ENCODE results near the gene LSAMP. TPM values are rescaled to one million over a fixed set of nuclear protein-coding genes. Genes with fewer than 3 reads are reported as not detected.

Gene LSAMP
- polyA plus RNA-seq, 1 donor: 7.6 TPM

DNA sequence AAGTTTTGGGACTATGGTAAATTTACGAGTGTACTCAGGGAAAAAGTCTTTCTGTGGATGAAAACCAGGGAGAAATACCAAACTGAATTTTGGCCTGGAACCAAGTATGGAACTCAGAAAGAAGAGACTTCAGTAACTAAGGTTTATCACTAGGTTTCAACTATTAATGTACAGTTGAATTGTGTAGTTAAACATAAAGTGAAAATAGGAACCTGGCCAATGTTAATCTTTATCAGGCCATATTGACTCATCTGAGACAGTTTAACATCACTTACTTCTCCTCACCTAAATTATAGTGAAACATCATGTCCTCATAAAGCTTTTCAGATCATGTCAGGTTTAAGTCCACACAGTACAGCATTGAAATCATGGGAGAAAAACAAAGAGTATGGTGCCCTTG lies 197.7 kb downstream of the LSAMP start:
- Histone ChIP-seq H3K9me3 (ENCODE audit: control insufficient read depth, low read depth, low read length) (no peaks in the 10 kb centered on the region), H3K4me3 (ENCODE audit: low read length) (no peak overlapping the region), H3K4me1 (ENCODE audit: control insufficient read depth, insufficient read depth, low read length) (peaks cover 3% of the 10 kb centered on the region), H3K27ac (ENCODE audit: low read length) (no peak overlapping the region), H3K36me3 (ENCODE audit: control insufficient read depth, insufficient read depth, low read length) (no peaks in the 10 kb centered on the region), H3K27me3 (ENCODE audit: control insufficient read depth, insufficient read depth, low read length) (no peaks in the 10 kb centered on the region)
- DNase-seq: no peak
- 73% methylated on average over 1 of the region's 1 CpG for WGBS (ENCODE audit: insufficient coverage, low lambda C conversion rate)

DNA sequence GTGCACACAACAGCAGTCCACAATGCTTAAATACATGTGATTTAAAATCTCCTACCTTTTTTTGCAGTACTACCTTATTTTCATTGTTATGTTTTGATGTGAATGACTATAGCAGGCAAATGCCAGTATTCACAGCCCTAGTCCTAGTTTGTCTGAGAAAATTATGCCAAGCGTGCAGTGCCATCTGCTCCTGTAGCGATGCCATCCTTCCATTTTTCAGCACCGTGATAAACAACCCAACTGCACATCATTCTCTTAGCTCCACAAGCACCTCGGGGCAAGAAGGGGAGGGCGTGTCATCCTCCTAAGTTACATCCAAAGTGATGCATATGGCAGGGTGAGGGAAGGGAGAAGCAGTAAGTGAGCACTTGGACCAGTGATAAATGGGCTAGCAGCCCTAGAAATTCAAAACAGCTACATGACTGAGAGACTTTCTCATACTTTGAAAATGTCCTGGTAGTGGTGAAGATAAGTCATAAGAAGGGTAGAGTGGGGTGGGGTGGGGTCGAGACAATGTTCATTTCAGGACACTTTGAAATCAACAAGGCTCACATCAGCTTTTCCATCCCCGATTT lies 198.8 kb downstream of the LSAMP start:
- Histone ChIP-seq H3K36me3 (ENCODE audit: control insufficient read depth, insufficient read depth, low read length) (no peaks in the 10 kb centered on the region), H3K4me3 (ENCODE audit: low read length) (no peak overlapping the region), H3K27me3 (ENCODE audit: control insufficient read depth, insufficient read depth, low read length) (no peaks in the 10 kb centered on the region), H3K9me3 (ENCODE audit: control insufficient read depth, low read depth, low read length) (no peaks in the 10 kb centered on the region), H3K27ac (ENCODE audit: low read length) (no peak overlapping the region), H3K4me1 (ENCODE audit: control insufficient read depth, insufficient read depth, low read length) (peaks cover 2% of the 10 kb centered on the region)
- no peak for DNase-seq
- 100% methylated on average over 3 of the region's 7 CpGs for WGBS (ENCODE audit: insufficient coverage, low lambda C conversion rate)

DNA sequence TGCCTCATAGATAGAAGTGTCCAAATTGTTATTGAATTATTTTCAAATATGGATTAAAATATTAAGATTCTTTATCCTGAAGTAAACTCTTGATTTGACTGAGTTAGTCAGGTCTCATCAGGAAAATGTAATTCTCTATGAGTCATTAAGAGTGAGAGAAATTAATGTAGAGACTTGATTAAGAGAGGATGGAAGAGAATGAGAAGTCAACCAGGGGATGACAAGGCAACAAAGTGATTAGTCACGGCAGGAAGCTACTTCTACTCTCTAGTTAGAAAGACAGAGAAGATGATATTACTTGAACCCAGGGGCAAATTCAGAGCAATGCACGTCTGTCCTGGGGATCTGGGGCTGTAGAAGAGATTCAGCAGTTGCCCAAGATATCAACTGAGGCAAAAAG lies 202.5 kb downstream of the LSAMP start:
- WGBS (ENCODE audit: insufficient coverage, low lambda C conversion rate): 90% methylated on average over 2 of the region's 2 CpGs
- H3K4me1 ChIP-seq (ENCODE audit: control insufficient read depth, insufficient read depth, low read length): no peaks in the 10 kb centered on the region
- no peaks in the 10 kb centered on the region for H3K27me3 ChIP-seq (ENCODE audit: control insufficient read depth, insufficient read depth, low read length)
- no peak for DNase-seq
- no peaks in the 10 kb centered on the region for H3K9me3 ChIP-seq (ENCODE audit: control insufficient read depth, low read depth, low read length)
- no peak overlapping the region for H3K27ac ChIP-seq (ENCODE audit: low read length)
- H3K4me3 ChIP-seq (ENCODE audit: low read length): no peak overlapping the region
- no peaks in the 10 kb centered on the region for H3K36me3 ChIP-seq (ENCODE audit: control insufficient read depth, insufficient read depth, low read length)

DNA sequence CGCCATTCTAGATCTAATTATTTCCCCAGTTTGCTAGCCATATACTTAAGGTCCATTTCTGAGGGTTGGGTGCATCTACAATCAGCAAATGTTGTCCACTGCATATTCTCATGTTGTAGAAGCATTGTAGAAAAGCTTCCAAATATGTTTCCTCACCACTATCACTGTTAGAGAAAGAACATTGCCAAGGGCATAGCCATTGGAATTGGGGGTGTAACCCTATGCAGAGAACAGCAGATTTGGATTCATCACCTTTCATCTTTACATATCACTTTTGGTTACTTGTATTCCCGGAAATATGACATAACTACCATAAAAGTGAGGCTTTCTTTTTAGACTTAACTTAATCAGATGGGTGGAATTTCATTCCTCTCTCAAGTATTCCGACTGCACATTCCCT lies 203.6 kb downstream of the LSAMP start:
- WGBS (ENCODE audit: insufficient coverage, low lambda C conversion rate): 79% methylated on average over 2 of the region's 3 CpGs
- no peaks in the 10 kb centered on the region for H3K4me1 ChIP-seq (ENCODE audit: control insufficient read depth, insufficient read depth, low read length)
- no peak overlapping the region for H3K27ac ChIP-seq (ENCODE audit: low read length)
- no peak for DNase-seq
- no peaks in the 10 kb centered on the region for H3K9me3 ChIP-seq (ENCODE audit: control insufficient read depth, low read depth, low read length)
- no peaks in the 10 kb centered on the region for H3K27me3 ChIP-seq (ENCODE audit: control insufficient read depth, insufficient read depth, low read length)
- H3K36me3 ChIP-seq (ENCODE audit: control insufficient read depth, insufficient read depth, low read length): no peaks in the 10 kb centered on the region
- no peak overlapping the region for H3K4me3 ChIP-seq (ENCODE audit: low read length)

DNA sequence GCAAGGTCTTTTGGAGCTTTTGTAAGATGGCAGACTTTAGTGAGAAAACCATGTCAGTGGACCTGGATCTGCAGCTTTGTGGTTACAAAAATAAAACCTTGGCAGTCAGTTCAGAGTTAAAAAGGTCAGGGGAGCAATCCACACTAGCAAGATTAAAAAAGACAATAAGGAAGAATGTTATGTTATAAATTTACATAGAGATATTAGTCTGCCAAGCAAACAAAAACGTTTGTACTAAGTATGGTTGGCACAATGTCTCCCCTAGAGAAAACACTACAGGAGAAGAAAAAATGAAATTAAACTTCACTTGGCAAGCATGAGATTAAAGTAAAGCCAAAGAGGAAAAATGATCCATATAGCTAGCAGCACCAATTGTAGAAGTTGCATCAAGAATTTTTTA lies 205.0 kb downstream of the LSAMP start:
- no peaks in the 10 kb centered on the region for H3K36me3 ChIP-seq (ENCODE audit: control insufficient read depth, insufficient read depth, low read length)

DNA sequence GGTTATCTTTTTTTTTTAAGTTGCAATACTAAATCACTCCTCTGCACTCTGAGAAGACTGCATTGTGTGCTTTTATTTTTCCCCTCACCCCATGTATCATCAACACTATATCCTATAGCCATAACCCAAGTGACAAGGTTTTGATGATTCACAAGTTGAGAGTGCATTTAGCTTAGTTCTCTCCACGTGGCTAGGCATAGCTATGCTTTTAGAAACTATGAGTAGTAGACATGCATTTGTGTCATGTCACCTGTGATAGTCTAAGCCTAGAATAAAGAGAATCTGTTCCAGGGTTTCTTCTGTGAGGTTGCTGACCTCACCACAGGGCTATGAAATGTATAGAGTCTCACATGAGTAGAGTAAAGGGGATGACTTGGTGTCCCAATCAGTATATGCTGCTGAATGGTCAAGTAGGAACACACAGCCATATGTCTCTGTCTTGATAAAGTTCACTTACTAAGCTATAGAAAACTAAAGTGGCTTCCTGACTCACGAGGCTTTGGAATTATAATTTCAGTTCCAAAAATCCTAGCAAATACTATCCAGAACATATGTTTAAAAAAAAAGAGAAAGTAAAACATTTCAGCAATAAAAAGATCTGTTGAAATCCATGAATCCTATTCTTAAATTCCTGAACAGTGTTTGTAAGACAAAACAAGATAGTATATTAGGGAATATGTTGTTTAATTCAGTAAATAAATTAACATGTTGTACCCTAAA lies 206.3 kb downstream of the LSAMP start:
- no peaks in the 10 kb centered on the region for H3K27me3 ChIP-seq (ENCODE audit: control insufficient read depth, insufficient read depth, low read length)
- DNase-seq: no peak
- H3K4me3 ChIP-seq (ENCODE audit: low read length): no peak overlapping the region
- WGBS (ENCODE audit: insufficient coverage, low lambda C conversion rate): no CpG with 5 or more reads among the region's 2 CpGs
- no peaks in the 10 kb centered on the region for H3K36me3 ChIP-seq (ENCODE audit: control insufficient read depth, insufficient read depth, low read length)
- H3K4me1 ChIP-seq (ENCODE audit: control insufficient read depth, insufficient read depth, low read length): no peaks in the 10 kb centered on the region
- H3K9me3 ChIP-seq (ENCODE audit: control insufficient read depth, low read depth, low read length): no peaks in the 10 kb centered on the region
- no peak overlapping the region for H3K27ac ChIP-seq (ENCODE audit: low read length)

More for the DNA sequence above, 205.0 kb downstream of the LSAMP start:
- WGBS (ENCODE audit: insufficient coverage, low lambda C conversion rate): 0% methylated on average over 1 of the region's 1 CpG
- Histone ChIP-seq H3K9me3 (ENCODE audit: control insufficient read depth, low read depth, low read length) (no peaks in the 10 kb centered on the region), H3K4me1 (ENCODE audit: control insufficient read depth, insufficient read depth, low read length) (no peaks in the 10 kb centered on the region), H3K27ac (ENCODE audit: low read length) (no peak overlapping the region), H3K27me3 (ENCODE audit: control insufficient read depth, insufficient read depth, low read length) (no peaks in the 10 kb centered on the region), H3K4me3 (ENCODE audit: low read length) (no peak overlapping the region)
- no peak for DNase-seq

DNA sequence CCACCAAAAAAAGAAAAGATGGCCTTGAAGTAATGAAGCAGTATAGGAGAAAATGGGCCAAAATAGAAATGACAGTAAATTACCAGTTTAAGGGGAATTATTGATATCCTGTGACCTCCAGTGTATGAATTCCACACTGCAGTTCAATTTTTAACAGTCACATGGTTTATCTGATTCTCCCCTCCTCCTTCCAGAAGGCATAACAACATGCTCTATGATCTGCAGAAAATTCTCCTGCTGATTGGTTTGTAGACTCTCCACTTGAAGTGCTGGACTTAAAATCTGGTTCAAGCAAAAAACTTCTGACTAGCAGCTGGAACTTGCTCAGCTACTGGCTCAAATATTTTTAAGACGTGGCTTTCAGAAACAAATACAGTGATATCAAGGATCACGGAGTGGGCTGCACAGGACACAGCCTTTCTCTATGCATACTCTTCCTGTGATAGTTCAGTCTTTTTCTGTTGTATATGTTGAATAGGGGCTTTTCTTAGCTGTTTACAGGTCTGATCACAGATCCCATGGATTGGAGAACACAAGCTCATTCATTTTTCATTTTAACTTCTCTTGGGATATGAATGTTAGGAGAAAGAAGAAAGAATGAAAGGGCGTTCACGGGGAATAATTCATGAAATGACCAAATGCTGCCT lies 211.5 kb downstream of the LSAMP start:
- DNase-seq: no peak
- no peaks in the 10 kb centered on the region for H3K4me1 ChIP-seq (ENCODE audit: control insufficient read depth, insufficient read depth, low read length)
- 29% methylated on average over 2 of the region's 4 CpGs for WGBS (ENCODE audit: insufficient coverage, low lambda C conversion rate)
- no peaks in the 10 kb centered on the region for H3K36me3 ChIP-seq (ENCODE audit: control insufficient read depth, insufficient read depth, low read length)
- no peaks in the 10 kb centered on the region for H3K27me3 ChIP-seq (ENCODE audit: control insufficient read depth, insufficient read depth, low read length)
- H3K4me3 ChIP-seq (ENCODE audit: low read length): no peak overlapping the region
- no peaks in the 10 kb centered on the region for H3K9me3 ChIP-seq (ENCODE audit: control insufficient read depth, low read depth, low read length)
- H3K27ac ChIP-seq (ENCODE audit: low read length): no peak overlapping the region

DNA sequence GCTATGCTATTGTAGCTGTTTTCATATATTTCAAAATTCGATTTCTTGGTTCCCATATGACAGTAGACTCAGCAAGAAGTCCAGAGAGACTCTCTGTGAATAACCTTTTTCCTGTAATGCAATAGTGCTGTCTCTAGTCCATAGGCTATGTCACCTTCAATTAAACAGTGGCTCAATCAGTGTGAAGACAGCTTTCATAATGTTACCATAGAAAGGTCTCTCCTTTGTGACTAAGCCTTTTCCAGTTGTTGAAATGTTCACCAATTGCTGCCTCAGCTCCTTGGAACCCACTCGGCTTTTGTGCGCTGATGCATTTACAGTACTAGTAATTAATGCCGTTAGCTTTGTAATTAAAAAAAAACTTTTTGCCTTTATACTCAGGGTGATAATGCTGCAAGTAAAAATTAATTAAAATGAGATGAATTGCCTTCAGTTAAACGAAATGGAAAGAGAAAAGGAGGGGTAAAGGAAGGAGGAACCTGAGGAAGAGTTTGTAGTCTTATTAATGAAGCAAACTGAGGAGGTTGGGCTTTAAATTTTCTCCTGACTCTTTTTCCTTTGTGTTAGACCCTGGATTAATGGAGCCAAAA lies 214.8 kb downstream of the LSAMP start:
- no peak for DNase-seq
- H3K27me3 ChIP-seq (ENCODE audit: control insufficient read depth, insufficient read depth, low read length): no peaks in the 10 kb centered on the region
- no peak overlapping the region for H3K4me3 ChIP-seq (ENCODE audit: low read length)
- WGBS (ENCODE audit: insufficient coverage, low lambda C conversion rate): 77% methylated on average over 3 of the region's 5 CpGs
- H3K27ac ChIP-seq (ENCODE audit: low read length): no peak overlapping the region
- no peaks in the 10 kb centered on the region for H3K4me1 ChIP-seq (ENCODE audit: control insufficient read depth, insufficient read depth, low read length)
- H3K9me3 ChIP-seq (ENCODE audit: control insufficient read depth, low read depth, low read length): no peaks in the 10 kb centered on the region
- no peaks in the 10 kb centered on the region for H3K36me3 ChIP-seq (ENCODE audit: control insufficient read depth, insufficient read depth, low read length)

DNA sequence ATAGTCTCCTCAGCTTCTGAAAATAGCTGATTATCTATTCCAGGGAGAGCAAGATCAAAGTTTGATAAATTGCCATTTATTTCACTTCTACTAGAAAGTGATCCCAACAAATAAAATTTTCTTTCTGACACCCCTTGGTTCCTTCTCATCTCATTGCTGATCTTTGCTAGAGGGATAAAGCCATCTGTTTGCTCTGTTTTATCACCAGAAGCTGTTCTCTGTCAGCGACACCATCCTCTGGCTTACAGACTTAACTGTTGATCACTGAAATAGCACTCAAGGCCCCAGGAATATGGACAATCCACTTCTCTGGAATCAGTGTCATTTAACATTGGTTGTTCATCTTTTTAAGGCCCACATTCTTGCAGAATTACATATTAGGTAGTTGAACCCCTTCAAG lies 219.0 kb downstream of the LSAMP start:
- H3K27ac ChIP-seq (ENCODE audit: low read length): no peak overlapping the region
- no peaks in the 10 kb centered on the region for H3K9me3 ChIP-seq (ENCODE audit: control insufficient read depth, low read depth, low read length)
- no peaks in the 10 kb centered on the region for H3K36me3 ChIP-seq (ENCODE audit: control insufficient read depth, insufficient read depth, low read length)
- no peaks in the 10 kb centered on the region for H3K27me3 ChIP-seq (ENCODE audit: control insufficient read depth, insufficient read depth, low read length)
- H3K4me1 ChIP-seq (ENCODE audit: control insufficient read depth, insufficient read depth, low read length): no peaks in the 10 kb centered on the region
- DNase-seq: no peak
- no CpG with 5 or more reads among the region's 1 CpG for WGBS (ENCODE audit: insufficient coverage, low lambda C conversion rate)
- H3K4me3 ChIP-seq (ENCODE audit: low read length): no peak overlapping the region

DNA sequence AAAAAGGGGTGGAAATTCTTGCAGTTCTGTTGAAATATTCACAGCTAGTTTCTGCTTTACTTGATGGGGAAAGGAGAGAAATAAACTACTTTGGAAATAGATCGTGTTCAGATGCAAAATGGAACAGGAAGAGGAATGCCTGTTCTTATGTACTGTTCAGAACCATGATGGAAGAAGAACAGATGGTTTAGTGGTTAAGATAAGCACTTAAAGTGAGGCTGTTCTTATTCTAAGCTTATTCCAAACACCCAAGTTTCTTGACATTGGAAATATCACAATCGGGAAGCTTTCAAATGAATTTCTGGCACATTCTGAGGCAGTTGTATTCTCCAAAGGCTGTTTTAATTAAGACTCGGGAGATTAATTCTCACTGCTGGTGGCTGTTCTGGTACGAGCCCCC lies 228.5 kb downstream of the LSAMP start:
- no peak overlapping the region for H3K27ac ChIP-seq (ENCODE audit: low read length)
- no peak for DNase-seq
- no peaks in the 10 kb centered on the region for H3K36me3 ChIP-seq (ENCODE audit: control insufficient read depth, insufficient read depth, low read length)
- no peaks in the 10 kb centered on the region for H3K4me1 ChIP-seq (ENCODE audit: control insufficient read depth, insufficient read depth, low read length)
- WGBS (ENCODE audit: insufficient coverage, low lambda C conversion rate): no CpG with 5 or more reads among the region's 4 CpGs
- no peak overlapping the region for H3K4me3 ChIP-seq (ENCODE audit: low read length)
- no peaks in the 10 kb centered on the region for H3K9me3 ChIP-seq (ENCODE audit: control insufficient read depth, low read depth, low read length)
- no peaks in the 10 kb centered on the region for H3K27me3 ChIP-seq (ENCODE audit: control insufficient read depth, insufficient read depth, low read length)
